Neural cell (in vitro differentiated cells): ENCODE measurements around the gene TNS3. TPM values are rescaled to one million over a fixed set of nuclear protein-coding genes. Genes with fewer than 3 reads are reported as not detected.

ENCODE experiments used
- H2AFZ ChIP-seq: fragments of 200-600, 300-800 bp; sonication (generic), shearing (Covaris generic); 2 replicates; pipeline ENCODE4 v1.6.0; 2014; ENCODE audit warnings: low read depth, mild to moderate bottlenecking, antibody characterized with exemption, low read length, moderate library complexity
- H3F3A ChIP-seq: fragments of 200-600 bp; shearing (Covaris generic); 2 replicates; pipeline ENCODE4 v1.6.1; 2016; ENCODE audit warnings: mild to moderate bottlenecking, moderate library complexity, mixed read lengths, antibody characterized with exemption, low read length; ENCODE audit not compliant: insufficient read depth, poor library complexity, severe bottlenecking
- H3K27ac ChIP-seq: fragments of 200-600, 300-800 bp; sonication (generic), shearing (Covaris generic); 2 replicates; pipeline ENCODE4 v1.5.1; 2014; ENCODE audit warnings: mild to moderate bottlenecking, low read length, moderate library complexity
- H3K27me3 ChIP-seq: fragments of 300-800, 200-600 bp; sonication (generic), shearing (Covaris generic); 2 replicates; pipeline ENCODE4 v1.6.0; 2014; ENCODE audit warnings: mild to moderate bottlenecking, low read depth, low read length, moderate library complexity; ENCODE audit not compliant: insufficient read depth
- H3K36me3 ChIP-seq: fragments of 300-800, 200-600 bp; sonication (generic), shearing (Covaris generic); 2 replicates; pipeline ENCODE4 v1.5.1; 2014; ENCODE audit warnings: mild to moderate bottlenecking, antibody characterized with exemption, low read length, moderate library complexity; ENCODE audit not compliant: insufficient read depth
- H3K4me2 ChIP-seq: fragments of 300-800, 200-600 bp; sonication (generic), shearing (Covaris generic); 2 replicates; pipeline ENCODE4 v1.6.0; 2014; ENCODE audit warnings: mild to moderate bottlenecking, low read length
- H3K4me3 ChIP-seq: fragments of 300-800, 200-600 bp; sonication (generic), shearing (Covaris generic); 2 replicates; pipeline ENCODE4 v1.5.1; 2014; ENCODE audit warnings: mild to moderate bottlenecking, low read length, moderate library complexity
- H3K79me2 ChIP-seq: fragments of 200-600 bp; shearing (Covaris generic); replicated peaks from 2 replicates; pipeline ENCODE4 v1.6.0; 2014; ENCODE audit warnings: mild to moderate bottlenecking, low read length, moderate library complexity; ENCODE audit not compliant: insufficient read depth
- H3K9ac ChIP-seq: fragments of 300-800, 200-600 bp; sonication (generic), shearing (Covaris generic); 2 replicates; pipeline ENCODE4 v1.6.1; 2016; ENCODE audit warnings: mild to moderate bottlenecking, low read length, mixed read lengths
- H3K9me2 ChIP-seq: fragments of 200-600 bp; shearing (Covaris generic); 2 replicates; pipeline ENCODE4 v1.6.1; 2016; ENCODE audit warnings: mild to moderate bottlenecking, low read length, mixed read lengths; ENCODE audit not compliant: insufficient read depth
- H3K9me3 ChIP-seq: fragments of 200-600, 300-800 bp; sonication (generic), shearing (Covaris generic); 2 replicates; pipeline ENCODE4 v1.6.1; 2016; ENCODE audit warnings: mild to moderate bottlenecking, mixed run types, low read length, moderate library complexity, mixed read lengths
- H4K20me1 ChIP-seq: fragments of 200-600 bp; shearing (Covaris generic); 2 replicates; pipeline ENCODE4 v1.6.1; 2016; ENCODE audit warnings: mild to moderate bottlenecking, mixed run types; ENCODE audit not compliant: insufficient read depth
- EP300 ChIP-seq: fragments of 450-650 bp; conservative IDR thresholded peaks from 2 replicates; pipeline ENCODE4 v1.6.1; 2014; ENCODE audit warnings: antibody characterized with exemption, mild to moderate bottlenecking, moderate library complexity; ENCODE audit not compliant: poor library complexity, severe bottlenecking
- EZH2 ChIP-seq: fragments of 200-600, 300-800 bp; shearing (Covaris generic), sonication (generic); IDR thresholded peaks from 2 replicates; pipeline ENCODE4 v1.6.1; 2014; ENCODE audit warnings: antibody characterized with exemption, low read length, borderline replicate concordance, mild to moderate bottlenecking; ENCODE audit not compliant: insufficient read depth, poor library complexity, severe bottlenecking
- MXI1 ChIP-seq: fragments of 450-650 bp; conservative IDR thresholded peaks from 2 replicates; pipeline ENCODE4 v1.6.1; 2014; ENCODE audit warnings: antibody characterized with exemption, mild to moderate bottlenecking; ENCODE audit not compliant: poor library complexity, severe bottlenecking
- POLR2AphosphoS5 ChIP-seq: IDR thresholded peaks from 2 replicates; pipeline ENCODE4 v1.6.1; 2012
- RAD21 ChIP-seq: fragments of 450-650 bp; conservative IDR thresholded peaks from 2 replicates; pipeline ENCODE4 v1.6.1; 2014; ENCODE audit warnings: antibody characterized with exemption, mild to moderate bottlenecking, moderate library complexity
- REST ChIP-seq: IDR thresholded peaks from 2 replicates; pipeline ENCODE4 v1.6.1; 2012; ENCODE audit warnings: borderline replicate concordance
- SMC3 ChIP-seq: fragments of 450-650 bp; conservative IDR thresholded peaks from 2 replicates; pipeline ENCODE4 v1.6.1; 2014; ENCODE audit warnings: antibody characterized with exemption, mild to moderate bottlenecking, moderate library complexity; ENCODE audit not compliant: poor library complexity
- TAF1 ChIP-seq: IDR thresholded peaks from 2 replicates; pipeline ENCODE4 v1.6.1; 2012; ENCODE audit warnings: low read depth
- polyA plus RNA-seq: library from polyadenylated mRNA; depleted of rRNA; stranded (reverse); fragments of >200 nt; gene quantifications from 2 replicates; pipeline ENCODE4 v1.2.3, GENCODE V29; 2014
- TF ChIP-seq, protein P1 (sequence below): fragments of 450-650 bp; IDR thresholded peaks from 2 replicates; pipeline ENCODE4 v1.5.1; 2014; ENCODE audit warnings: antibody characterized with exemption, mild to moderate bottlenecking, moderate library complexity; ENCODE audit not compliant: poor library complexity, severe bottlenecking

The TNS3 gene
- polyA plus RNA-seq, 1 donor from 2014 or later, result 0.58 TPM

DNA sequence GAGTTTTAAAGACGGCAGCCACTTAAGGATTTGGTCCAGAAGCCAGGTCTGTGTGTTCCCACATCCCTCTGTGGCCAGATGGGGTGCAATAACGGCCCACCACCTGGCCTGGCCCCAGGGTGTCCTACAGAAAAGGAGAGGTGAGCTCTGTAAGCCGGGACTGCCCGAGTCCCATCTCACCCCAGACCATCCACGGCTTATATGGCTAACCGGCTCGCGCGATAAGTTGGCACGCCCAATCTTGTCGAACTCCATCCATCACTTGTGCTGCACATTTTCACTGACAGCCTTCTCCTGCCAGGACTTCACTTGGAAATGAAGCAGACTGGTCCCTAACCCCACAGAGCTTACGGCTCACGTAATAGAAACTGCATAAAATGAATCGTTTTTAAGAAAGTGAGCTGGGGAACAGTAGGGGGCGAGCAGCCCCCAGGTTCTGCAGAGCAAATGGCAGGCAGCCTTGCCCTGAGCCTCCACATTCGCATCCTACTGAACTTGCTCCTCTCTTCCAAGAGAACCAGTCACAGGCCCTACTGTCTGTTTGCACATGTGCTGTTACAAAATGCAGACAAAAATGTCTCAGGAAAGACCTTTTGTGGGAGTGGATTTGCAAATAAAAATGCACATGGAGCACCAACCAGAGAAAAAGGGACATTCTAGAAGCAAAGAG lies 98.2 kb downstream of the TNS3 start:
- Histone ChIP-seq H3F3A (no peaks in the 10 kb centered on the region), H3K9me3 (peaks cover 4% of the 10 kb centered on the region), H3K4me3 (no peak overlapping the region), H3K27me3 (no peaks in the 10 kb centered on the region), H3K4me2 (no peak overlapping the region), H4K20me1 (no peaks in the 10 kb centered on the region), H3K27ac (no peak overlapping the region), H3K36me3 (no peaks in the 10 kb centered on the region), H3K9ac (no peak overlapping the region), H3K79me2 (no peaks in the 10 kb centered on the region), H3K9me2 (no peaks in the 10 kb centered on the region), H2AFZ (no peak overlapping the region)
- no peak for TF ChIP-seq REST
- TF ChIP-seq TAF1, result no peak

DNA sequence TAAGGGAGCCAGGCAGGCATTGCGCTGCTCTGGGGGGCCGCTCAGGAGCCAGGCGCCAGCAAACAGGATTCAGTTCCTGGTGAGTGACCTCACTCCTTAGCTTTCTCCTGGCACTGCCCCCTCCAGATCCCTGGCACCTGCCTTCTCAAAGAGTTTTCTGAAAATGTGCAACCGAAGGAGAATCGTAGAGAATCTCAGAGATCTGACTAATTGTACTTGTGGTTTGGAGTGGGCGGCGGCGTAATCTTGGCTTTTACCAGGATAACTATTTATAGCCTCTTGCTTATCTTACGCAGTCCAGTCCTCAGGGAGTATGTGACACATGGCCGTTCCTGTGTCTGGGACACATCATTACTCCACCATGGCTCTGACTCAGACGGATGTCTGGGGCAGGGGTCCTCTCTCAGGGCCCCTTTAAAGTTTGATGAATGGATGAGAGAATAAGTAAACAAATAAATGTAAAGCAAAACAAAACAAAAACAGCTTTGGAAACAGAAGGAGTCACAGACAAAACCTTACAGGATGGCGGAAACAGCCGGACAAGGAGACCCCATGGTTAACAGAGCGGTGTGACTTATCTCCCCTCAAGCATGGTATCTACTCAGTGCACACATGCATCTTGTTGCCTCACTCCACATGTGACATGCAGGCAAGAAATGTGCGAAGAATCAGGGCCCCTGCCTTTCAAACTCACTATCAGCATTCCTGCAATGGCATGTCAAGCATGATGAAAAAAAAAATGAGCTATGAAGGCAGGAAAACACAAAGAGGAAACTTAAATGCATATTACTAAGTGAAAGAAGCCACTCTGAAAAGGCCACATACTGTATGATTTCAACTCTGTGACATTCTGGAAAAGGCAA lies 99.7 kb downstream of the TNS3 start:
- Histone ChIP-seq H3K36me3 (no peaks in the 10 kb centered on the region), H3K4me2 (no peak overlapping the region), H4K20me1 (no peaks in the 10 kb centered on the region), H3K79me2 (no peaks in the 10 kb centered on the region), H3K4me3 (no peak overlapping the region), H3K9ac (no peak overlapping the region), H3K27ac (no peak overlapping the region), H2AFZ (no peak overlapping the region), H3K9me2 (no peaks in the 10 kb centered on the region), H3K27me3 (no peaks in the 10 kb centered on the region), H3K9me3 (peaks cover 4% of the 10 kb centered on the region), H3F3A (no peaks in the 10 kb centered on the region)
- TF ChIP-seq MXI1 (no peak), EZH2 (no peak), SMC3 (no peak), EP300 (no peak), POLR2AphosphoS5 (no peak), TAF1 (no peak), REST (no peak), RAD21 (no peak)
- TF ChIP-seq, protein P1, sequence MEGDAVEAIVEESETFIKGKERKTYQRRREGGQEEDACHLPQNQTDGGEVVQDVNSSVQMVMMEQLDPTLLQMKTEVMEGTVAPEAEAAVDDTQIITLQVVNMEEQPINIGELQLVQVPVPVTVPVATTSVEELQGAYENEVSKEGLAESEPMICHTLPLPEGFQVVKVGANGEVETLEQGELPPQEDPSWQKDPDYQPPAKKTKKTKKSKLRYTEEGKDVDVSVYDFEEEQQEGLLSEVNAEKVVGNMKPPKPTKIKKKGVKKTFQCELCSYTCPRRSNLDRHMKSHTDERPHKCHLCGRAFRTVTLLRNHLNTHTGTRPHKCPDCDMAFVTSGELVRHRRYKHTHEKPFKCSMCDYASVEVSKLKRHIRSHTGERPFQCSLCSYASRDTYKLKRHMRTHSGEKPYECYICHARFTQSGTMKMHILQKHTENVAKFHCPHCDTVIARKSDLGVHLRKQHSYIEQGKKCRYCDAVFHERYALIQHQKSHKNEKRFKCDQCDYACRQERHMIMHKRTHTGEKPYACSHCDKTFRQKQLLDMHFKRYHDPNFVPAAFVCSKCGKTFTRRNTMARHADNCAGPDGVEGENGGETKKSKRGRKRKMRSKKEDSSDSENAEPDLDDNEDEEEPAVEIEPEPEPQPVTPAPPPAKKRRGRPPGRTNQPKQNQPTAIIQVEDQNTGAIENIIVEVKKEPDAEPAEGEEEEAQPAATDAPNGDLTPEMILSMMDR, result no peak
